HG03097 (cell line): ENCODE data around the gene FBLN7.
"Not testable (repeated sequence)": the region's sequence is repeated elsewhere in the genome, so short reads cannot be mapped to it uniquely, and the experiment has no call there.

Experiments
- ATAC-seq: cut with Tn5 transposase; IDR thresholded peaks from one replicate; pipeline ENCODE4 v1.9.1; 2021; ENCODE audit not compliant: unreplicated experiment, low FRiP score

The FBLN7 gene

DNA sequence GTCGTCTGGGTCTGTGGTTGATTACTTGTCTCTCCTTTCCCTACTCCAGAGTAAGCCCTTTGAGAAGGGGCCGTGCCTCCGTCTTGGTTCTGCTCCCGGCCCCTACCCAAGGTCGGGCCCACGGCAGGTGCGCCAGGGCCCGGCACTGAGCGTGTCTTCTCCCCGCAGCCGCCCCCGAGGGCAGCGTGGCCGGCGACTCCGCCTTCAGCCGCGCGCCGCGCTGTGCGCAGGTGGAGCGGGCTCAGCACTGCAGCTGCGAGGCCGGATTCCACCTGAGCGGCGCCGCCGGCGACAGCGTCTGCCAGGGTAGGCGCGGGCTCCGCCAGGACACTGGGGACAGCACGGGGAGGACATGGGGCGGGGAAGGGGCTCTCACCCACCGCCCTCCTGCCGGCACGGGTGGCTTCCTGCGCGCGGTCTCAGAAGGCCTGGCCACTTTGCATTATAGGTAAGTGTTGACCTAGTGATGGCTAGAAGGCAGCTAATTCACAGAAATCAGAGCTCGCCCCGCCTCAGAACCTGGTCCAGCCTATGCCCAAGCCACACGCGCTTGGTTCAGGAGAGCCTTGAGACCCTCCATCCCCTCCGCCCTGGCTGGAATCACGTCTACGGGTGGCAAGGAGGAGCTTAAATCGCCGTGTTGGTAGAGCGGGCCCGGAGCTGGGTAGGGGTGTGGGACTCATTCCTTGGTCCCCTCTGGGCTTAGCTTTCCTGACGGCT is 43.5 kb downstream of the FBLN7 start:
- ATAC-seq = no peak

DNA sequence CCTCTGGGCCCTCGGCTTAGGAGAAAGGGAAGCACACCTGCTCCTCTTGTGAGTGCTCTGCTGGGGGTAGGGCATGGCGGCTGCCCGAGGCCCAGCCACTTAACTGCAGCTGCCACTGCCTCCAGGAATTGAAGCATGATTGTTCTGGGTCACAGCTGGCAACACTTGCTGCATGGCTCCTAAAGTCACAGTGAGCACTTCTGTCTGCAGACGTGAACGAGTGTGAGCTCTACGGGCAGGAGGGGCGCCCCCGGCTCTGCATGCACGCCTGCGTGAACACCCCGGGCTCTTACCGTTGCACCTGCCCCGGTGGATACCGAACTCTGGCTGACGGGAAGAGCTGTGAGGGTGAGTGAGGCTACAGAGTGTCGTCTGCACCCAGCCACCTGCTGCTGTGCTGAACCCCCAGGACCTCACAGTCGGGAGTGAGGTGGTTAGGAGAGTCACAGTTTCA is 44.4 kb downstream of the FBLN7 start:
- ATAC-seq = no peak

DNA sequence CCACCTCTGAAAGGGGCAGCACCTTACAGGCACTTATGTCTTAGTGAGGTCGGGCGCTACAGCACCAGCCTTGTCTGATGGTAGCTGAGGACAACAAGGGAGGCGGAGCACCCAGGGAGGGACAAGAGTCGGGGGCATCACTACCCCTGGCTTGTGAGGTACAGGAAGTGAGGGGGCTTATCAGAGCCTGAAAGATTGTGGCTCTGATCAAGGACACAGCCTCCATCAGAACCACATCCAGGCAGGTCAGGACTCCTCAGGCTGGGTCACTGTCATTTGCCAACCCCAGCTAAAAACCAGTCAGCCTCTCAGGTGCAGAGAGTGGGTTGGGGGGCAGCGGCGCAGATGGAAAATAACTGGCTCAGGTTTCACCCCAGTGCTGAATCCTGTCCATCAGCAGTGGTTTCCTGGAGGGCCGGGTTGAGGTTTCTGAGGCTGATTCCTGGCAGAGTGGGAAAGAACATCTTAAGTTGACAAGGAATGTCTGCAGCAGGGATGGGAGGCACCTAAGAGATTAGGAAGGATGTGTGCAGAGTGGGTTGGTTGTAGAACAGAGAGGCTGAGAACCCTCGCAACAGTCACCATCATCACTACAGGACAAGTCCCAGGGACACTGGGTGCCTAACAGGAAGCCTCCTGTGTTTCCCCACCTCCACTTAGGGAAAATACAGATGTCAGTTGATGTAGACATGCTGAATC is 45.3 kb downstream of the FBLN7 start:
- no peak for ATAC-seq

DNA sequence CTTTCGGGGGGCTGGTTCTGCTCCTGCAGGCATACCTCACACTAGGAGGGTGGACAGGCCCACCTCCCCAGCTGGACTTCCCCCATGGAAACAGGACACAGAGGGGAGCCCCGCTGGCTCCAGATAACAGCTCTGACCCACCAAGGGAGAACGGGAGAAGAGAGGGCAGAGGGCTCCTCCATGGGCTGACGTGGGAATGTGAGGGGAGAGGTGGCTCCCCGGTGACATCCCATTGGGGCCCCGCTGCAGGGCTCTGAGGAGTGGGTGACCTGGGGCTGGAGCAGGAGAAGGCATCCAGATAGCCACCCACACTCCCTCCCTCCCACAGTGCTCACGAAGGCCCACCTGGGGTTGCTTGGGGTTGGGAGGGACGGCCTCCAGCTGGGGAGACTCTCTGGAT is 45.9 kb downstream of the FBLN7 start:
- no peak for ATAC-seq

DNA sequence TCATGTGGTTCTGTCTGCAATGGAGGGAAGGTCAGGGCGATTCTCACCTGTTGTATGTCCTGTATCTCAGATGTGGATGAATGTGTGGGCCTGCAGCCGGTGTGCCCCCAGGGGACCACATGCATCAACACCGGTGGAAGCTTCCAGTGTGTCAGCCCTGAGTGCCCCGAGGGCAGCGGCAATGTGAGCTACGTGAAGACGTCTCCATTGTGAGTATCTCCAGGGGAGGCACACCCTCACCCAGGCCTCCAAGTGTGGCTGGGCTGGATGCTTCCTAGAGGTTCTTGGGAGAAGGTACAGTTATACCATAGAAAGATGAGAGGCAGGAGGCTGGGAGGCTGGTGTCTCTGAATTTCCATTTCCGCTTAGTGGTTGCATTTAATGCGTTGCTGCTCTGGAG is 46.9 kb downstream of the FBLN7 start:
- ATAC-seq = no peak

DNA sequence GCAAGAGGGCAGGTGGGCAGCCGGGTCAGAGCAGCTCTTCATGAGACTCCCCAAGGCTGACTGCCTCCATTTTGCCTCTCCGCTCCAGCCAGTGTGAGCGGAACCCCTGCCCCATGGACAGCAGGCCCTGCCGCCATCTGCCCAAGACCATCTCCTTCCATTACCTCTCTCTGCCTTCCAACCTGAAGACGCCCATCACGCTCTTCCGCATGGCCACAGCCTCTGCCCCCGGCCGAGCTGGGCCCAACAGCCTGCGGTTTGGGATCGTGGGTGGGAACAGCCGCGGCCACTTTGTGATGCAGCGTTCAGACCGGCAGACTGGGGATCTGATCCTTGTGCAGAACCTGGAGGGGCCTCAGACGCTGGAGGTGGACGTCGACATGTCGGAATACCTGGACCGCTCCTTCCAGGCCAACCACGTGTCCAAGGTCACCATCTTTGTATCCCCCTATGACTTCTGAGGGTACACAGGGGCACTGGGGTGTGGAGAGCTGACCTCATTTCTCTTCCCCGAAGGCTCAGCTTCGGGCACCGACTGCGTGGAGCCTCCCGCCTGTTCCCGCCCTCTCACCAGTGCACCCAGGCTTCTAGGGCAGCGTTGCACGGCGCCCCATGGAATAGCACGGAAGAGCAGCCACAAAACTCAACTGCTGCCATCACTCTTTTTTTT is 49.0 kb downstream of the FBLN7 start:
- ATAC-seq = no peak

DNA sequence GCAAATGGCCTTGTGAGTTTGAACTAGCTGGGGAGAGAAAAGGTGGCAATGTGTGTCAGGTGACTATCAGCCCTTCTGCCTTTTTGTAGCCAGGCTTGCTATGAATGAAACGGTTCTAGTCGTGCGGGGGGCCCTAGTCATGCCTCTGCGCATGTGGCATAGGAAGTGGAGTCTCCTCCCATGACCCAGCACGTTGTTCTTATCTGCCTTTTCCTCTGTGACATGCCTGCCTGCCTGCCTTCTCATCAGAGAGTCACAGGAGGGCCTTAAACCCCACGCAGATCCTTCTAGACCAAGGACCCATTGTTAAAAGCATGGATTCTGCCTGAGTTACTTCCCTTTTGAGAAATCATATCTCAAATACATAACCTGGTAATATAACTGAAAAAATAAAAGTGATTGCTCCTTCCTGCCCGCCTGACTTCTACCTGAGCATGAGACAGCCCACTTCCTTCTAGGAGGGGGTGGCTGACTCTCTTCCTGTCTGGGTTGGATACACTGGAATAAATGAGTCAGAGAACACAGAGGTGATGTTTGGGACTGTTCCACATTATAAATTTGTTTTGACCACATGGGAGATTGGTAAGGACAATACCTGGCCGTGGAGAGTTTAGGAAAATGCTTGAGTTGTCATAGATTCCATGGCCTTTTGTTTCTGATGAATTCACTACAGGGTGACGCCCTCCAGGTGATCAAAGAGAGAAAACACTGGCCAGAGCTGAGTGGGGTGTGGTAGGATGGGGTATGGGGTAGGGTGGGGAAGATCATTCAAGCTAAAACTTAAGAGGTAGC is 49.8 kb downstream of the FBLN7 start:
- ATAC-seq = no peak

DNA sequence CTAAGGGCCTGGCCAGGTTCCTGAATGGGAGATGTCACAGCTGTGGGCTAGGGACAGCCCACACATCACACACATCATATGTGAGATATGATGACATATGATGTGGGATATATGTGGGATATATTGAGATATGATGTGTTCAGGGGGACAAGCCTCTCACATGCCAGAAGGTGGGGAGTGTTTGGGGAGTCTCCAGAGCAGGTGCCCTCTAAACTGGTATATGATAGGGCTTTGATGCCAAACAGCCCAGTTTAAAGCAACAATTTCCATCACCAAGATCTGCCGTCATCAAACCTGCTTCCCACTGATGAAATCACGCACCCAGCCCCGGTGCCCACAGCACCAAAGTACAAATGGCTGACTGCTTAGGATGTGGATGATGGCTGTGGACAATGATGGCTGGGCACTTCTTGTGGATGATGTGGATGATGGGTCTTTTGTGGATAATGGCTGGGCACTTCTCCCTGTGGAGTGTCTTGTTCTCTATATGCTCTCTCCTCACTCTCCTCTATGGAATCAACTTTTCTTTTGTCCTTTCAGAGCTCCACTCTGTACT is 50.9 kb downstream of the FBLN7 start:
- ATAC-seq = no peak

DNA sequence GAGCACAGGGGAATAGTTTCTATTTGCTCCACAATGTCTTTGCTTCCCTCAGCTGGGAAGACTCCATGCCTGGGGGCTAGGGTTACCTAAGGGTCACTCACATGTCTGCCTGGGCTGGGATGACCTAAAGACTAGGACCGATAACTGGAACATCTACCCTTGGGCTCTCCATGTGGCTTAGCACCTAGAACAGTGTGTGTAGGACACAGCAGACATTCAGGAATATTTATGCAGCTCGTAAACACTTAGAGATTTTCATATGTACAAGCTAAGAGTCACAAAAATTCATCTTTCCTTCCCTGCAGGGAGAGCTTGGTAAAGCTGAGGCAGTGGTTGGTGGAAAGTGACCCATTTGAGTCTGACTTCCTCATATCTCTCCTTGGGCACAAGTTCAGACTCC is 55.8 kb downstream of the FBLN7 start:
- ATAC-seq = no peak

DNA sequence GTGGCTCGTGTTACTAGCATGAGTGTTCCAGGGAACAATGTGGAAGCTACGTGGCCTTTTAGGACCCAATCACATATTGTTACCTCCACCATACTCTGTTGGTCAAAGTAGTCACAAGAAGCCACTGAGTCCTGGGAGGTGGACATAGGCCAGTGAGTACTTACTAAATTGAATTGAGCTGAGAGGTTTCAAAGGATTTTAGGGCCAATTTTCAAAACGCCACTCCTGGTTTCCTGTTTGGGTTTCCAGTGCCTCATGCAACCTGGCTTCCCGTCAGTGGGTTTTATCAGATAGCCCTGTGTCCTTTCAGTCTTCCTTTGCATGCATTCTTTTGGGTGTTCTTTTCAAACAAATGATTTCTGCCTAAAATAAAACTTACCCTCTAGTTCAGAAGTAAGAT is 56.3 kb downstream of the FBLN7 start:
- ATAC-seq = no peak

DNA sequence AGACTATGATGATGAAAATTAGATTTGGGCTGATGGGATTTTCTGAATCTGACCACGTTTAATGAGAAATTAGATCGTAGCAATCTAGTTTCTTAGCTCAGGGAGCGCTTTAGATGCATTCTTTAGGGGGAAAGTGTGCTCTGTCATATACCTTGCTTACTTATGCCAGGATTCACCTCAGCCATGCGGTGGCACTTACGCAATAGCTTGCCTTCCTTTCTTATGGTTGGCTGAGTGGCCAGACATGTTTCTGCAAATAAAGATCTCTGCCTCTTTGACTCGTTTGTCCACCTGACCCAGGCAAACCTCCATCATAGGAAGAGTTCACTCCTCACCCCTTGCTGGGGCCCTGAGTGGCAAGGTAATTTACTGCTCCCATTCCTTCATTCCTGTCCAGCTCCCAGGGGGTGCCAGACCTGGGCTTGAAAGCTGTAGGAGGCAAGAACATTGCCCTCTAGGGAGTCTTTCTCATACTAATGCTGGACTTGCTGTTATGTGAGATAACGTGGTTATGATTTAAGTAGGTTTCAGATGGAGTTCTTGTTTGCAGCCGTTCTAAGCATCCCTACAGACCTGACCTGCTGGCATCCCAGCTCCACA is 57.1 kb downstream of the FBLN7 start:
- ATAC-seq = no peak

DNA sequence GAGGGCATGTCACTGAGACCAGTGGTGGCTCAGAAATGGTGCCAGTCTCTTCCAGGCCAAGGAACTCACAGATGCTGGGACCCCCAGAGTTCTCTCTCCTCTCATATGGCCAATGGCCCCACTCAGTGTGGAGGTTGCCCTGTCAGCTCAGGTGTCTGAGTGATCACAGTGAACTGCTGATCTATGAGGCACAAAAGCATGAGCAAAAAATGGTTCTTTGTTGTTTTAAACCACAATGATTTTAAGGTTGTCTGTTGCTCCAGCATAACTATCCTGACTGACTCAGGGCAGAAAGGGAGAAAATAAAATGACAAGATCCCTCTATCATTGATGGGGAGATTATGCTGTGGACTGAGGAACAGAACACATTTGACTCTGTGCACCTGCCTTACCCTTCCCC is 57.8 kb downstream of the FBLN7 start:
- ATAC-seq = no peak

DNA sequence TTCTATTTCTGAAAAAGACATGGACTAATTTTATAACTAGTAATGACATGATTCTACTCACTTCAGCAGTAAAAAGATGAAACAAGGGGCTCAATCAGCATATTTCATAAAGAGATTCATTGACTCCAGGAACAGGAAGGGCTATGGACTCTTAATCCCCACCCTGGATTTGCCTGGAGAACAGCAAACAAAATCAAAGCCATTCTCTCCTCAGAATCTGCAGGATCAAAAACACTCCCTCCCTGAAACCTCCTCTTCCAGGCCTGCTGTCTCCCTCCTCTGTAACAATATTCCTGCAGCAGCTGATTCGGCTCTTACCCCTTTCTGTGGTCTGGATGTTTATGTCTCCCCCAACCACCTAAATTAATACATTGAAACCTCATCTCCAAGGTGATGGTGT is 59.7 kb downstream of the FBLN7 start:
- ATAC-seq = no peak

DNA sequence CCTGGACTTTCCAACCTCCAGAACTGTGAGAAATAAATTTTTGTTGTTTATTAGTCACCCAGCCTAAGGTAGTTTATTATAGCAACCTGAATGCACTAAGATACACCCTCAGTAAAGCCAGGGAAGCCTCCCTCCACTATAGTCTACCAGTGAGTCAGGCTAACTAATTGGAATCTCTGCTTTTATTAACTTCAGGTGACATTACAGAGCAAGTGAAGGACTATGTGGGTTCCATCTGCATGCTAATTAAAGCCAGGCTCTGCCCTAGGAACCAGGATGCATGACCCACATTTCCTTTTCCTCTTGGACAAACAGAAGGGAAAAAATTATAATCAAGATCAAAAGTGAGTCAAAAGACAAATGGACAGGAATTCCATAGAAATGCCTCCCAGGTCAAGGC is 60.6 kb downstream of the FBLN7 start:
- ATAC-seq = no peak

DNA sequence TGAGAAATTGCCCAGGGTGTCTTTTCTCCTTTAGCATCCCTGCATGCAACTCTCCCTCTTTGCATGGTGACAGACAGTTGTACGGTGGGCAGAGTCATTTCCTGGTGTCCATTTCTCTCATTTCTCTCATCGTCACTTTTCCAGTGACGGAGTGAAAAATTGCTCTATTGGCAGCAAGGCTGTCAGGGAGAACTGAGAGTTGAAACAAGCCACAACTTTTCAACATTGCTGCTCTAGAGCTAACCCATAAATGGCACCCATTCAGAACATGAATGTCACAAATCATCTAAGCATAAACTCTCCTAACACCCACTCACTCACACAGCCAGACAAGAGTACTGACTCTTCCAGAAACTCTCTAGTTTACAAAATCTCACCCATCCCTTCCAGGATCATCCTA is 61.0 kb downstream of the FBLN7 start:
- ATAC-seq = no peak

DNA sequence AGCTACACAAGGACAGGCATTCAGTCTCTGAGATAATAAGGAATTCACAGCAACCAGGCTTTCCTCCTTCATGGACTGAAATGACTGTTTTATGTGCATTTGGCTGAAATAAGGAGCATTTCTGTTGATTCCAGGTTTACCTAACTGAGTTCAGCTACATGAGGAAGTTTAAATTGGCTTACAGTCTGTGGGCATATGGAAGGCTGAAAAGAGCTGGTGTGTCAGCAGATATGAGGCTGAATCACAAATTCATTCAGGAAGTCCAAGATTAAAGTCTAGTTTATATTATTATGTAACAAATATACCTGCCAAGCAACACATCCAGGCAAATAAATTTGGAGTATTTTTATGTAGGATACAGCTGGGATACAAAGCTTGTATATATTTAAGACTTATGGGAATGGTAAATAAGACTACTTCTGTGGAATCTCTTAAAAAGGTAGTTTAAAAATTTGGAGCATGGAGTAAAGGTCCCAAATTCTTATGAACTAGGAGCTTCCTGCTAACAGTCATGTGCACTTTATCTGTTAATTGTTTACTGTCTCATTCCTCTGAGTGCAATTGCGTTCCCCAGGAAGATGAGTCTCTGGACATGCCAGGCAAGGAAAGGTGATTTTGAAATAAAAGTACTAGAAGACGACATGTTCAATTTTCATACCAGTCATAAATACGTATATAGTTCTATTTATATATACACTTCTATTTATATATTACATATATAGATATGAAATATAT is 63.7 kb downstream of the FBLN7 start:
- no peak for ATAC-seq

DNA sequence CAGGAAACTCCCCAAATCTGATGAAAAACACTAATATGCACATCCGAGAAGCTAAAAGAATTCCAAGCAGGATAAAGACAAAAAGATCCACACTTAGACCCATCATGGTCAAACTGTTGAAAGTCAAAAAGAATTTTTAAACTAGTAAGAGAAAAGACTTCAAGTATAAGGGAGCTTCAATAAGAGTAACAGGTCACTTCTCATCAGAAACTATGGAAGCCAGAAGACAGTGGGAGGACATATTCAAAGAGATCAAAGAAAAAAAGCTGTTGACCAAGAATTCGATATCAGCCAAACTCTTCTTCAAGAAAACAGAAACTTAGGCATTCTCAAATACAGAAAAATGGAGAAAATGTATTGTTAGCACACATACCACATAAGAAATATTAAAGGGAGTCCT is 66.2 kb downstream of the FBLN7 start:
- no peak for ATAC-seq

DNA sequence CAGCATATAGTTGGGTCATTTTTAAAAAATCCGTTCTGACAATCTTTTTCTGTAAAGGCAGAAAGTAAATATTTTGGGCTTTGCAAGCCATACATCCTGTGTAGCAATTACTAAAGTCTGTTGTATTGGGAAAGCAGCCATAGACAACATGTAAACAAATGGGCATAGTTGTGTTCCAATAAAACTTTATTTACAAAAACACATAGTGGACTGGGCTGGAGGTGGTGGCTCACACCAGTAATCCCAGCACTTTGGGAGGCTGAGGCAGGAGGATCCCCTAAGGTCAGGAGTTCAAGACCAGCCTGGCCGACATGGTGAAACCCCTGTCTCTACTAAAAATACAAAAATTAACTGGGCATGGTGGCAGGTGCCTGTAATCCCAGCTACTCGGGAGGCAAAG is 69.7 kb downstream of the FBLN7 start:
- ATAC-seq = not testable (repeated sequence)

DNA sequence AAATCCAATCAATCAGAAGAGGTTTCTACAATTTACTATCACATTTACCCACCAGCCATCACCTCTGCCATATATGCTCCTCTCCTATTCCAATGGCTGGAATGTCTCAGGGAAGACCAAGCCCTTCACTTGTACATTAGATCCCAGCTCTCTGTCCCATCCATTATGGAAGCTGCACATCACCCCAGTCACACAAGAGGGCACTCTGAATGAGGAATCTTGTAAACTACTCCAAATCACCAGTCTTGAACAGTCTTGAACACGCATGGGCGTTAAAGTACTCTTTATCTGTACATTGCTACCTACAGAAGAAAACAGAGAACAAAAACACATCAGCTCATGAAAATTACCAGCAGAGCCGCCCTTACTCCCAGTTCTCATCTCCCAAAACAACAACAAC is 78.0 kb downstream of the FBLN7 start:
- ATAC-seq = no peak

DNA sequence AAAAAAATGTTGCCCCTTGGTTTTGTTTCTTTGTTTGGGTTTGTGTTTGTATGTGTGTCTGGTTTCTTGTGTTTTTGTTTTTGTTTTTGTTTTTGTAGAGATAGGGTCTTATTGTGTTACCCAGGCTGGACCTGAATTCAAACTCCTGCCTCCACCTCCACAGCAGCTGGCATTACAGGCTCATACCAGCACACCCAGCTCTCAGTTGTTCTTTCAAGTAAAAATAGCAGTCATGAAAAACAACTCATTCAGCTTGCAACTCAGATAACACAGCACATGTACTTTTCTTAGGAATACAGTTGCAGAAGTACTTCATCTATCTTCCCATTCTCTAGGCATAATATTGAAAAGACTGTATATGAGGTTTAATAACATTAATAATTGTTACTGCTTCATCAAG is 79.7 kb downstream of the FBLN7 start:
- ATAC-seq = no peak
